Measurements from ENCODE around the gene LITAF.
"Not testable (repeated sequence)": the region's sequence is repeated elsewhere in the genome, so short reads cannot be mapped to it uniquely, and the experiment has no call there.

The LITAF gene

GRCh38 chr16:11558308-11558823 is 28.4 kb downstream of the LITAF start:
- H3K27ac ChIP-seq (ENCODE audit: low read depth, low read length); H3K9ac ChIP-seq (ENCODE audit: low read depth, low read length); H3K27me3 ChIP-seq (ENCODE audit: control insufficient read depth, insufficient read depth, low read length); H3K9me3 ChIP-seq (ENCODE audit: control insufficient read depth, insufficient read depth, low read length); H3K4me3 ChIP-seq (ENCODE audit: low read depth, low read length): not testable (repeated sequence)
- peaks cover 15% of the 10 kb centered on the region for H3K4me1 ChIP-seq (ENCODE audit: control insufficient read depth, insufficient read depth, low read length)
- peaks cover 38% of the 10 kb centered on the region for H3K36me3 ChIP-seq (ENCODE audit: control insufficient read depth, insufficient read depth, low read length)

- Histone ChIP-seq H3K4me3 (ENCODE audit: low read depth, low read length) (no peak overlapping the region), H3K27ac (ENCODE audit: low read depth, low read length) (no peak overlapping the region), H3K9me3 (ENCODE audit: control insufficient read depth, insufficient read depth, low read length) (no peaks in the 10 kb centered on the region), H3K27me3 (ENCODE audit: control insufficient read depth, insufficient read depth, low read length) (no peaks in the 10 kb centered on the region), H3K4me1 (ENCODE audit: control insufficient read depth, insufficient read depth, low read length) (peaks cover 14% of the 10 kb centered on the region), H3K9ac (ENCODE audit: low read depth, low read length) (no peak overlapping the region), H3K36me3 (ENCODE audit: control insufficient read depth, insufficient read depth, low read length) (peaks cover 43% of the 10 kb centered on the region)
Measured at GRCh38 chr16:11557801-11558200, 28.9 kb downstream of the LITAF start.

GRCh38 chr16:11556945-11557720 is 29.6 kb downstream of the LITAF start:
- Histone ChIP-seq H3K27me3 (ENCODE audit: control insufficient read depth, insufficient read depth, low read length) (no peaks in the 10 kb centered on the region), H3K27ac (ENCODE audit: low read depth, low read length) (no peak overlapping the region), H3K36me3 (ENCODE audit: control insufficient read depth, insufficient read depth, low read length) (peaks cover 50% of the 10 kb centered on the region), H3K4me3 (ENCODE audit: low read depth, low read length) (no peak overlapping the region), H3K4me1 (ENCODE audit: control insufficient read depth, insufficient read depth, low read length) (peaks cover 14% of the 10 kb centered on the region), H3K9me3 (ENCODE audit: control insufficient read depth, insufficient read depth, low read length) (no peaks in the 10 kb centered on the region), H3K9ac (ENCODE audit: low read depth, low read length) (no peak overlapping the region)

GRCh38 chr16:11556214-11556819 is 30.4 kb downstream of the LITAF start:
- H3K4me3 ChIP-seq (ENCODE audit: low read depth, low read length): no peak overlapping the region
- H3K27ac ChIP-seq (ENCODE audit: low read depth, low read length): no peak overlapping the region
- peaks cover 58% of the 10 kb centered on the region for H3K36me3 ChIP-seq (ENCODE audit: control insufficient read depth, insufficient read depth, low read length)
- H3K27me3 ChIP-seq (ENCODE audit: control insufficient read depth, insufficient read depth, low read length): no peaks in the 10 kb centered on the region
- H3K4me1 ChIP-seq (ENCODE audit: control insufficient read depth, insufficient read depth, low read length): peaks cover 8% of the 10 kb centered on the region
- H3K9me3 ChIP-seq (ENCODE audit: control insufficient read depth, insufficient read depth, low read length): no peaks in the 10 kb centered on the region
- no peak overlapping the region for H3K9ac ChIP-seq (ENCODE audit: low read depth, low read length)

- Histone ChIP-seq H3K36me3 (ENCODE audit: control insufficient read depth, insufficient read depth, low read length) (peaks cover 79% of the 10 kb centered on the region), H3K27me3 (ENCODE audit: control insufficient read depth, insufficient read depth, low read length) (no peaks in the 10 kb centered on the region), H3K9ac (ENCODE audit: low read depth, low read length) (no peak overlapping the region), H3K4me1 (ENCODE audit: control insufficient read depth, insufficient read depth, low read length) (no peaks in the 10 kb centered on the region), H3K9me3 (ENCODE audit: control insufficient read depth, insufficient read depth, low read length) (no peaks in the 10 kb centered on the region), H3K27ac (ENCODE audit: low read depth, low read length) (no peak overlapping the region), H3K4me3 (ENCODE audit: low read depth, low read length) (no peak overlapping the region)
Measured at GRCh38 chr16:11554053-11554452, 32.7 kb downstream of the LITAF start.

- no peak overlapping the region for H3K9ac ChIP-seq (ENCODE audit: low read depth, low read length)
- no peaks in the 10 kb centered on the region for H3K27me3 ChIP-seq (ENCODE audit: control insufficient read depth, insufficient read depth, low read length)
- H3K36me3 ChIP-seq (ENCODE audit: control insufficient read depth, insufficient read depth, low read length): peaks cover 86% of the 10 kb centered on the region
- no peaks in the 10 kb centered on the region for H3K4me1 ChIP-seq (ENCODE audit: control insufficient read depth, insufficient read depth, low read length)
- H3K9me3 ChIP-seq (ENCODE audit: control insufficient read depth, insufficient read depth, low read length): no peaks in the 10 kb centered on the region
- H3K27ac ChIP-seq (ENCODE audit: low read depth, low read length): no peak overlapping the region
- no peak overlapping the region for H3K4me3 ChIP-seq (ENCODE audit: low read depth, low read length)
Measured at GRCh38 chr16:11553371-11553770, 33.3 kb downstream of the LITAF start.

- Histone ChIP-seq H3K27ac (ENCODE audit: low read depth, low read length) (no peak overlapping the region), H3K36me3 (ENCODE audit: control insufficient read depth, insufficient read depth, low read length) (peaks cover 94% of the 10 kb centered on the region)
Measured at GRCh38 chr16:11552440-11552839, 34.3 kb downstream of the LITAF start.

GRCh38 chr16:11551842-11552241 is 34.9 kb downstream of the LITAF start:
- Histone ChIP-seq H3K4me1 (ENCODE audit: control insufficient read depth, insufficient read depth, low read length) (no peaks in the 10 kb centered on the region), H3K9me3 (ENCODE audit: control insufficient read depth, insufficient read depth, low read length) (no peaks in the 10 kb centered on the region), H3K9ac (ENCODE audit: low read depth, low read length) (no peak overlapping the region), H3K27me3 (ENCODE audit: control insufficient read depth, insufficient read depth, low read length) (no peaks in the 10 kb centered on the region), H3K4me3 (ENCODE audit: low read depth, low read length) (no peak overlapping the region), H3K27ac (ENCODE audit: low read depth, low read length) (no peak overlapping the region), H3K36me3 (ENCODE audit: control insufficient read depth, insufficient read depth, low read length) (peaks cover 90% of the 10 kb centered on the region)

More at GRCh38 chr16:11552440-11552839, 34.3 kb downstream of the LITAF start:
- H3K9ac ChIP-seq (ENCODE audit: low read depth, low read length): no peak overlapping the region
- no peaks in the 10 kb centered on the region for H3K27me3 ChIP-seq (ENCODE audit: control insufficient read depth, insufficient read depth, low read length)
- no peaks in the 10 kb centered on the region for H3K4me1 ChIP-seq (ENCODE audit: control insufficient read depth, insufficient read depth, low read length)
- H3K9me3 ChIP-seq (ENCODE audit: control insufficient read depth, insufficient read depth, low read length): no peaks in the 10 kb centered on the region
- no peak overlapping the region for H3K4me3 ChIP-seq (ENCODE audit: low read depth, low read length)

GRCh38 chr16:11550791-11551498 is 35.8 kb downstream of the LITAF start:
- no peak overlapping the region for H3K27ac ChIP-seq (ENCODE audit: low read depth, low read length)
- no peaks in the 10 kb centered on the region for H3K27me3 ChIP-seq (ENCODE audit: control insufficient read depth, insufficient read depth, low read length)
- H3K4me3 ChIP-seq (ENCODE audit: low read depth, low read length): no peak overlapping the region
- H3K4me1 ChIP-seq (ENCODE audit: control insufficient read depth, insufficient read depth, low read length): no peaks in the 10 kb centered on the region
- peaks cover 81% of the 10 kb centered on the region for H3K36me3 ChIP-seq (ENCODE audit: control insufficient read depth, insufficient read depth, low read length)
- H3K9me3 ChIP-seq (ENCODE audit: control insufficient read depth, insufficient read depth, low read length): no peaks in the 10 kb centered on the region
- no peak overlapping the region for H3K9ac ChIP-seq (ENCODE audit: low read depth, low read length)

GRCh38 chr16:11547118-11547916 is 39.4 kb downstream of the LITAF start:
- H3K36me3 ChIP-seq (ENCODE audit: control insufficient read depth, insufficient read depth, low read length): peaks cover 46% of the 10 kb centered on the region
- no peaks in the 10 kb centered on the region for H3K27me3 ChIP-seq (ENCODE audit: control insufficient read depth, insufficient read depth, low read length)
- no peak overlapping the region for H3K9ac ChIP-seq (ENCODE audit: low read depth, low read length)
- H3K4me3 ChIP-seq (ENCODE audit: low read depth, low read length): no peak overlapping the region
- 0 out of 2 replicates have a peak, but pooled peaks cover 6% of the 10 kb centered on the region for H3K4me1 ChIP-seq (ENCODE audit: control insufficient read depth, insufficient read depth, low read length)
- H3K27ac ChIP-seq (ENCODE audit: low read depth, low read length): no peak overlapping the region
- no peaks in the 10 kb centered on the region for H3K9me3 ChIP-seq (ENCODE audit: control insufficient read depth, insufficient read depth, low read length)

Measured in HUES48 (cell line).